Coronary artery (tissue), 2 donors: ENCODE results near the gene PLPP6.

ENCODE experiments used
- DNase-seq: peaks from one replicate; pipeline ENCODE4 v3.0.0-alpha.2; 2017; ENCODE audit warnings: low spot score
- H3K27ac ChIP-seq, 2 donors: fragments of 200-600 bp; sonication (generic); one replicate each; pipeline ENCODE4 v1.5.1; 2016 to 2019
- H3K4me3 ChIP-seq: fragments of 200-600 bp; sonication (generic); 2 replicates; pipeline ENCODE4 v1.5.1; 2016; ENCODE audit warnings: mild to moderate bottlenecking, moderate library complexity
- CTCF ChIP-seq: fragments of 200-600 bp; sonication (generic); IDR thresholded peaks from one replicate; pipeline ENCODE4 v1.5.1; 2019; ENCODE audit warnings: antibody characterized with exemption

The PLPP6 gene

GRCh38 chr9:4668604-4669003, 6.5 kb downstream of the PLPP6 start:
- Histone ChIP-seq H3K4me3 (no peak overlapping the region), H3K27ac (no peak overlapping the region)
- TF ChIP-seq CTCF, result no peak
- DNase-seq, result no peak

GRCh38 chr9:4669890-4670289, 7.8 kb downstream of the PLPP6 start:
- no peak for TF ChIP-seq CTCF
- Histone ChIP-seq H3K4me3 (no peak overlapping the region), H3K27ac (no peak overlapping the region)
- no peak for DNase-seq

GRCh38 chr9:4670591-4670990, 8.5 kb downstream of the PLPP6 start:
- DNase-seq, result no peak
- no peak overlapping the region for H3K4me3 ChIP-seq
- TF ChIP-seq CTCF, result no peak
- no peak overlapping the region for H3K27ac ChIP-seq

GRCh38 chr9:4671737-4672136, 9.6 kb downstream of the PLPP6 start:
- Histone ChIP-seq H3K27ac (no peak overlapping the region), H3K4me3 (no peak overlapping the region)
- no peak for DNase-seq
- no peak for TF ChIP-seq CTCF

GRCh38 chr9:4674783-4675182, 12.7 kb downstream of the PLPP6 start:
- no peak for TF ChIP-seq CTCF
- Histone ChIP-seq H3K27ac (no peak overlapping the region), H3K4me3 (no peak overlapping the region)
- no peak for DNase-seq

- no peak for DNase-seq
Measured at GRCh38 chr9:4677392-4677791, 15.3 kb downstream of the PLPP6 start.

More at GRCh38 chr9:4677392-4677791, 15.3 kb downstream of the PLPP6 start:
- no peak overlapping the region for H3K27ac ChIP-seq
- H3K4me3 ChIP-seq, result no peak overlapping the region
- TF ChIP-seq CTCF, result no peak
